HepG2 (cell line): Measurements from ENCODE around the gene SLC38A3. TPM values are rescaled to one million over a fixed set of nuclear protein-coding genes. Genes with fewer than 3 reads are reported as not detected.

Source experiments
- ARID2 ChIP-seq: sonication (generic); formaldehyde crosslinking; IDR thresholded peaks from 2 replicates; pipeline ENCODE4 v1.8.1; 2022; ENCODE audit warnings: mild to moderate bottlenecking, missing genetic modification reagents, borderline replicate concordance
- CCDC6 ChIP-seq: sonication (generic); formaldehyde crosslinking; IDR thresholded peaks from 2 replicates; pipeline ENCODE4 v1.8.1; 2022; ENCODE audit warnings: mild to moderate bottlenecking, missing genetic modification reagents, moderate library complexity
- FOXP1 ChIP-seq, 2 experiments: fragments of 450-650 bp in 1 of 2; IDR thresholded peaks; 2 replicates each; pipeline ENCODE4 v1.6.1; 2017 to 2018; ENCODE audit warnings: antibody characterized with exemption in 1 of 2
- GTF2F1 ChIP-seq: fragments of 150-350 bp; IDR thresholded peaks from 2 replicates; pipeline ENCODE4 v1.6.1; 2014; ENCODE audit warnings: low read length
- JUND ChIP-seq: sonication (generic); formaldehyde crosslinking; IDR thresholded peaks from 2 replicates; pipeline ENCODE4 v1.8.0; 2022; ENCODE audit warnings: mild to moderate bottlenecking, missing genetic modification reagents
- KLF12 ChIP-seq: sonication (generic); formaldehyde crosslinking; IDR thresholded peaks from 2 replicates; pipeline ENCODE4 v1.4.0; 2020; ENCODE audit warnings: missing genetic modification reagents, borderline replicate concordance
- LRRFIP1 ChIP-seq: sonication (generic); formaldehyde crosslinking; conservative IDR thresholded peaks from 2 replicates; pipeline ENCODE4 v1.4.0; 2020; ENCODE audit warnings: missing genetic modification reagents
- MED8 ChIP-seq: sonication (generic); formaldehyde crosslinking; IDR thresholded peaks from 2 replicates; pipeline ENCODE4 v1.8.1; 2023; ENCODE audit warnings: mild to moderate bottlenecking, missing genetic modification reagents; ENCODE audit not compliant: insufficient replicate concordance
- MLXIP ChIP-seq: sonication (generic); formaldehyde crosslinking; IDR thresholded peaks from 2 replicates; pipeline ENCODE4 v1.9.0; 2021; ENCODE audit warnings: missing genetic modification reagents, borderline replicate concordance
- NCOA1 ChIP-seq: sonication (generic); formaldehyde crosslinking; IDR thresholded peaks from 2 replicates; pipeline ENCODE4 v1.9.0; 2021; ENCODE audit warnings: missing genetic modification reagents
- NR2F6 ChIP-seq, 2 experiments: IDR thresholded peaks; 2 replicates each; pipeline ENCODE4 v1.6.1; 2016; ENCODE audit warnings: antibody characterized with exemption in 1 of 2, mild to moderate bottlenecking in 1 of 2
- PHF20 ChIP-seq: sonication (generic); formaldehyde crosslinking; IDR thresholded peaks from 2 replicates; pipeline ENCODE4 v1.5.0; 2020; ENCODE audit warnings: mild to moderate bottlenecking, missing genetic modification reagents
- RXRB ChIP-seq: IDR thresholded peaks from 2 replicates; pipeline ENCODE4 v1.6.1; 2016; ENCODE audit warnings: borderline replicate concordance, missing genetic modification reagents, missing compliant biosample characterization
- SALL2 ChIP-seq: sonication (generic); formaldehyde crosslinking; IDR thresholded peaks from 2 replicates; pipeline ENCODE4 v1.8.1; 2023; ENCODE audit warnings: mild to moderate bottlenecking, missing genetic modification reagents, inconsistent platforms
- SOX5 ChIP-seq: IDR thresholded peaks from 2 replicates; pipeline ENCODE4 v1.6.1; 2016; ENCODE audit warnings: borderline replicate concordance
- STAG1 ChIP-seq: sonication (generic); formaldehyde crosslinking; IDR thresholded peaks from 2 replicates; pipeline ENCODE4 v1.4.0; 2020; ENCODE audit warnings: missing genetic modification reagents
- ZNF33B ChIP-seq: sonication (generic); formaldehyde crosslinking; IDR thresholded peaks from 2 replicates; pipeline ENCODE4 v1.5.1; 2020; ENCODE audit warnings: mild to moderate bottlenecking, missing genetic modification reagents
- ZNF576 ChIP-seq: sonication (generic); formaldehyde crosslinking; IDR thresholded peaks from 2 replicates; pipeline ENCODE4 v1.4.0; 2020; ENCODE audit warnings: mild to moderate bottlenecking, missing genetic modification reagents
- ZNF577 ChIP-seq: sonication (generic); formaldehyde crosslinking; IDR thresholded peaks from 2 replicates; pipeline ENCODE4 v1.4.0; 2020; ENCODE audit warnings: mild to moderate bottlenecking, low read depth, missing genetic modification reagents, borderline replicate concordance
- ZNF615 ChIP-seq: sonication (generic); formaldehyde crosslinking; IDR thresholded peaks from 2 replicates; pipeline ENCODE4 v1.5.0; 2020; ENCODE audit warnings: mild to moderate bottlenecking, missing genetic modification reagents, borderline replicate concordance
- ZNF674 ChIP-seq: sonication (generic); formaldehyde crosslinking; IDR thresholded peaks from 2 replicates; pipeline ENCODE4 v1.5.0; 2020; ENCODE audit warnings: low read depth, mild to moderate bottlenecking, missing genetic modification reagents
- ZNF747 ChIP-seq: sonication (generic); formaldehyde crosslinking; IDR thresholded peaks from 2 replicates; pipeline ENCODE4 v1.8.1; 2023; ENCODE audit warnings: missing genetic modification reagents, mild to moderate bottlenecking, borderline replicate concordance
- polyA plus RNA-seq, 8 experiments: library from polyadenylated mRNA; depleted of rRNA in 3 of 8; stranded (reverse) in 7 of 8; unstranded in 1 of 8; fragments of >200 nt; fragmentation: Illumina TruSeq in 4 of 8; extraction: Trizol in 4 of 8; gene quantifications; 2 replicates each; pipeline versions ENCODE4 v1.2.1 to v1.2.3, GENCODE V29; 2011 to 2016; ENCODE audit warnings: low read depth in 4 of 8, missing spikeins in 1 of 8, mixed read lengths in 1 of 8; ENCODE audit not compliant: insufficient read depth in 1 of 8
- total RNA-seq, 5 experiments: library from RNA; depleted of rRNA; stranded (reverse); fragments of >200 nt; fragmentation: Illumina TruSeq; extraction: Trizol; gene quantifications; 2 replicates each; pipeline ENCODE4 v1.2.3, GENCODE V29; 2016; ENCODE audit warnings: low read depth in 1 of 5

SLC38A3 gene
- total and polyA plus RNA-seq, 2 of the 13 experiments (the other 11 are each of a cell fraction or from before 2014, with no cell fraction given): 29.8 to 164 TPM

- TF ChIP-seq ZNF576 (CRISPR knock-in tag) (no peak), PHF20 (CRISPR knock-in tag) (no peak; the same call in 1 of the 2 replicates), ZNF615 (CRISPR knock-in tag) (no peak), SOX5 (CRISPR knock-in tag) (peak; percentile 67; the same call in 1 of the 2 replicates), LRRFIP1 (CRISPR knock-in tag) (no peak), ARID2 (CRISPR knock-in tag) (no peak), ZNF33B (CRISPR knock-in tag) (0 out of 2 replicates have a peak, but pooled peaks have one; percentile 13), MLXIP (CRISPR knock-in tag) (0 out of 2 replicates have a peak, but pooled peaks have one; percentile 58), KLF12 (CRISPR knock-in tag) (peak; percentile 92), ZNF674 (CRISPR knock-in tag) (no peak), STAG1 (CRISPR knock-in tag) (peak; percentile 96), JUND (CRISPR knock-in tag) (peak; percentile 87), GTF2F1 (no peak), NCOA1 (CRISPR knock-in tag) (no peak), ZNF747 (peak; percentile 89; the same call in 1 of the 2 replicates), NR2F6 (IDR thresholded peaks at IDR 0.05) (peak; percentile 41), NR2F6 (CRISPR knock-in tag; IDR thresholded peaks at IDR 0.05) (peak; percentile 75), MED8 (CRISPR knock-in tag) (peak; percentile 97), CCDC6 (CRISPR knock-in tag) (peak; percentile 85), SALL2 (CRISPR knock-in tag) (peak; percentile 37; the same call in 1 of the 2 replicates), RXRB (peak; percentile 82), FOXP1 (IDR thresholded peaks at IDR 0.05) (no peak), FOXP1 (CRISPR knock-in tag; IDR thresholded peaks at IDR 0.05) (no peak; the same call in 1 of the 2 replicates), ZNF577 (CRISPR knock-in tag) (no peak)
Measured at GRCh38 chr3:50260027-50260941, 55.2 kb downstream of the SLC38A3 start (continued).
